HCT116 (cell line): Measurements from ENCODE around the gene VAV1. TPM values are rescaled to one million over a fixed set of nuclear protein-coding genes. Genes with fewer than 3 reads are reported as not detected.
A peak's percentile ranks its signal among the peaks of the same experiment; 100 is the strongest.

ENCODE experiments used
- ATAC-seq: fragments of 200-7000 bp; cut with Tn5 transposase; 2 replicates; pipeline ENCODE4 v1.9.1; 2020; ENCODE audit warnings: mild to moderate bottlenecking, moderate library complexity
- BruUV-seq: library from RNA; stranded (reverse); fragments of 400-500 nt; replicated peaks from 2 replicates; lab custom pipeline; 2021; lab: Mats Ljungman, UMichigan
- CTCF ChIA-PET: fragments of 300-600 bp; sonication (Branson Sonifier 250); formaldehyde crosslinking; loops from one replicate; lab custom pipeline; 2021; ENCODE audit warnings: antibody characterized with exemption; lab: Charles Lee
- POLR2A ChIA-PET: fragments of 300-600, 350-600 bp; sonication (Branson Sonifier 250); formaldehyde crosslinking; loops from one replicate; lab custom pipeline; 2021; ENCODE audit warnings: antibody characterized with exemption; lab: Charles Lee
- RAD21 ChIA-PET, 2 experiments: fragments of 300-600 bp; sonication (Branson Sonifier 250); formaldehyde crosslinking; loops; one replicate each; lab custom pipeline; 2023; ENCODE audit warnings: low total read pairs in 2 of 2; ENCODE audit not compliant: uncharacterized antibody in 2 of 2, unreplicated experiment in 2 of 2, low non-redundant PET in 1 of 2; lab: Charles Lee
- DNase-seq: peaks from one replicate; pipeline ENCODE4 v3.0.0-alpha.2; 2010; ENCODE audit warnings: low read depth, low spot score
- H2AFZ ChIP-seq: fragments of 200-600 bp; shearing (Covaris generic), sonication (generic); 2 replicates; pipeline ENCODE4 v1.6.1; 2017; ENCODE audit warnings: low read depth, mixed run types, mixed read lengths, antibody characterized with exemption, low read length; ENCODE audit not compliant: poor library complexity, severe bottlenecking
- H3K27ac ChIP-seq: 2 replicates; pipeline ENCODE4 v1.5.1; 2012; ENCODE audit warnings: low read depth, low read length
- H3K27me3 ChIP-seq: fragments of 200-600 bp; sonication (generic); 2 replicates; pipeline ENCODE4 v1.6.1; 2016; ENCODE audit warnings: mixed run types, low read length, mixed read lengths; ENCODE audit not compliant: insufficient read depth
- H3K36me3 ChIP-seq, 2 experiments: fragments of 200-500 bp in 1 of 2; fragments of 200-600 bp in 1 of 2; sonication (Bioruptor generic) in 1 of 2; sonication (generic) in 1 of 2; 2 replicates each; pipeline versions ENCODE4 v1.5.1 to v1.6.1; 2014 to 2016; ENCODE audit warnings: low read length in 2 of 2, inconsistent platforms in 1 of 2, mixed read lengths in 1 of 2, mixed run types in 1 of 2; ENCODE audit not compliant: insufficient read depth in 2 of 2, control insufficient read depth in 1 of 2
- H3K4me1 ChIP-seq, 2 experiments: fragments of 200-600 bp in 1 of 2; sonication (generic) in 1 of 2; 2 replicates each; pipeline versions ENCODE4 v1.5.1 to v1.6.1; 2012 to 2017; ENCODE audit warnings: low read length in 2 of 2, inconsistent platforms in 1 of 2, mild to moderate bottlenecking in 1 of 2, mixed read lengths in 1 of 2, mixed run types in 1 of 2, moderate library complexity in 1 of 2; ENCODE audit not compliant: insufficient read depth in 2 of 2, control insufficient read depth in 1 of 2
- H3K4me2 ChIP-seq: fragments of 200-600 bp; sonication (generic); 2 replicates; pipeline ENCODE4 v1.6.1; 2017; ENCODE audit warnings: mixed run types, low read length, mixed read lengths
- H3K4me3 ChIP-seq, 2 experiments: fragments of 200-600 bp in 1 of 2; sonication (generic) in 1 of 2; replicated peaks in 1 of 2; 2 replicates each; pipeline ENCODE4 v1.5.1; 2011 to 2016; ENCODE audit warnings: low read length in 2 of 2, control low read depth in 1 of 2, low read depth in 1 of 2, mild to moderate bottlenecking in 1 of 2, mixed read lengths in 1 of 2, mixed run types in 1 of 2
- H3K79me2 ChIP-seq: fragments of 200-600 bp; sonication (generic); 2 replicates; pipeline ENCODE4 v1.6.1; 2017; ENCODE audit warnings: mild to moderate bottlenecking, mixed run types, low read length, moderate library complexity, mixed read lengths; ENCODE audit not compliant: insufficient read depth
- H3K9ac ChIP-seq: fragments of 200-600 bp; sonication (generic); 2 replicates; pipeline ENCODE4 v1.6.1; 2016; ENCODE audit warnings: low read length, mixed read lengths
- H3K9me2 ChIP-seq: fragments of 200-600 bp; sonication (generic), shearing (Covaris generic); 2 replicates; pipeline ENCODE4 v1.6.1; 2017; ENCODE audit warnings: mixed run types, mild to moderate bottlenecking, moderate library complexity; ENCODE audit not compliant: insufficient read depth
- H3K9me3 ChIP-seq, 2 experiments: fragments of 200-500 bp in 1 of 2; fragments of 200-600 bp in 1 of 2; sonication (Bioruptor generic) in 1 of 2; sonication (generic) in 1 of 2; 2 replicates each; pipeline ENCODE4 v1.6.1; 2014 to 2017; ENCODE audit warnings: low read length in 2 of 2, mixed read lengths in 2 of 2, inconsistent platforms in 1 of 2, low read depth in 1 of 2, mild to moderate bottlenecking in 1 of 2, mixed run types in 1 of 2, moderate library complexity in 1 of 2; ENCODE audit not compliant: control insufficient read depth in 1 of 2, insufficient read depth in 1 of 2
- H4K20me1 ChIP-seq: fragments of 200-600 bp; sonication (generic), shearing (Covaris generic); 2 replicates; pipeline ENCODE4 v1.6.1; 2017; ENCODE audit warnings: mixed run types, mild to moderate bottlenecking, moderate library complexity; ENCODE audit not compliant: insufficient read depth
- CEBPB ChIP-seq: IDR thresholded peaks from 2 replicates; pipeline ENCODE4 v1.6.1; 2012; ENCODE audit warnings: low read depth
- CTCF ChIP-seq, 3 experiments: fragments of 200-600 bp in 1 of 3; sonication (generic) in 1 of 3; IDR thresholded peaks in 2 of 3; conservative IDR thresholded peaks in 1 of 3; 2 replicates each; pipeline ENCODE4 v1.5.1; 2012 to 2017; ENCODE audit warnings: low read depth in 2 of 3, low read length in 2 of 3, antibody characterized with exemption in 1 of 3, borderline replicate concordance in 1 of 3, control low read depth in 1 of 3, mild to moderate bottlenecking in 1 of 3, mixed read lengths in 1 of 3, mixed run types in 1 of 3, moderate library complexity in 1 of 3; ENCODE audit not compliant: insufficient read depth in 1 of 3
- EGR1 ChIP-seq: IDR thresholded peaks from 2 replicates; pipeline ENCODE4 v1.6.1; 2012; ENCODE audit warnings: low read depth
- FOSL1 ChIP-seq: IDR thresholded peaks from 2 replicates; pipeline ENCODE4 v1.6.1; 2012; ENCODE audit warnings: low read depth
- MAX ChIP-seq: IDR thresholded peaks from 2 replicates; pipeline ENCODE4 v1.6.1; 2012
- POLR2AphosphoS5 ChIP-seq: IDR thresholded peaks from 2 replicates; pipeline ENCODE4 v1.6.1; 2011; ENCODE audit warnings: mild to moderate bottlenecking, low read depth, low read length, moderate library complexity
- REST ChIP-seq: IDR thresholded peaks from 2 replicates; pipeline ENCODE4 v1.6.1; 2012; ENCODE audit warnings: low read depth
- SRF ChIP-seq: IDR thresholded peaks from 2 replicates; pipeline ENCODE4 v1.6.1; 2012; ENCODE audit warnings: low read depth
- YY1 ChIP-seq: IDR thresholded peaks from 2 replicates; pipeline ENCODE4 v1.6.1; 2011; ENCODE audit warnings: low read length, low read depth, moderate library complexity, mild to moderate bottlenecking; ENCODE audit not compliant: insufficient replicate concordance; ENCODE audit errors: extremely low read depth
- intact Hi-C: fragments of 100-400 bp; cut with micrococcal nuclease; formaldehyde crosslinking; loops from 2 replicates; pipeline ENCODE4 v1.10.0; 2022
- total RNA-seq: library from RNA; stranded (reverse); gene quantifications from one replicate; pipeline ENCODE4 v1.2.1, GENCODE V29; 2021; ENCODE audit not compliant: unreplicated experiment
- TF ChIP-seq, protein P1 (sequence below): IDR thresholded peaks from 2 replicates; pipeline ENCODE4 v1.6.1; 2012

VAV1 gene
- total RNA-seq, 1 experiment from 2014 or later = 20.6 TPM

DNA sequence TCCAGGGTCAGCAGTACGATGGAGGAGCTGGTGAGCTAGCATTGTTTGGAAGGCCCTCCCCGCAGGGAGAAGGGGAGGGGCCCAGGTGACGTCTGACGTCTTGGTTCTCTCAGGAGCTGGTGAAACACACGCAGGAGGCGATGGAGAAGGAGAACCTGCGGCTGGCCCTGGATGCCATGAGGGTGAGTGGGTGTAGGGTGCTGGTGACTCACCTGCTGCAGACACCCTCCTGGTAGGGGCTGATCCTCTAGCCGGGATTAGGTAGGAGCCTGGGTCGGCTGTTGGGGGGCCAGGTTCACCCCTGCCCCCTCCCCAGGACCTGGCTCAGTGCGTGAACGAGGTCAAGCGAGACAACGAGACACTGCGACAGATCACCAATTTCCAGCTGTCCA lies 55.8 kb downstream of the VAV1 start (continued):
- TF ChIP-seq REST = no peak
- TF ChIP-seq CEBPB = no peak
- no peak for TF ChIP-seq SRF

- Histone ChIP-seq H3K27me3 (no peaks in the 10 kb centered on the region), H3K4me2 (peak overlapping the region; percentile 96), H3K9me3 (no peaks in the 10 kb centered on the region), H3K4me3 (peak overlapping the region; percentile 79 to 84), H3K4me1 (peaks cover 14 to 24% of the 10 kb centered on the region in 2 experiments), H2AFZ (no peak overlapping the region), H3K9ac (peak overlapping the region; percentile 85), H3K36me3 (peaks cover 3 to 4% of the 10 kb centered on the region in 2 experiments; a peak in 2 of 4 replicates), H3K27ac (peak overlapping the region; percentile 67), H4K20me1 (no peaks in the 10 kb centered on the region), H3K9me2 (no peaks in the 10 kb centered on the region), H3K79me2 (no peaks in the 10 kb centered on the region)
- no peak for TF ChIP-seq CTCF (IDR thresholded peaks at IDR 0.05 in 2 of 3, conservative IDR thresholded peaks at IDR 0.05 in 1 of 3; ENCODE audit: borderline replicate concordance in 1 of 3, insufficient read depth in 1 of 3, low read depth in 2 of 3, low read length in 2 of 3)
- TF ChIP-seq CEBPB = no peak
- TF ChIP-seq POLR2AphosphoS5 = peak; percentile 66
- TF ChIP-seq, protein P1, sequence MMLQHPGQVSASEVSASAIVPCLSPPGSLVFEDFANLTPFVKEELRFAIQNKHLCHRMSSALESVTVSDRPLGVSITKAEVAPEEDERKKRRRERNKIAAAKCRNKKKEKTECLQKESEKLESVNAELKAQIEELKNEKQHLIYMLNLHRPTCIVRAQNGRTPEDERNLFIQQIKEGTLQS = no peak
- TF ChIP-seq MAX = no peak
- no peak for TF ChIP-seq FOSL1
- no peak for TF ChIP-seq YY1
- TF ChIP-seq EGR1 = peak; percentile 43; the same call in 1 of the 2 replicates
- ChIA-PET RAD21 (interaction anchor here in 1 of 2 experiments (0.6 to 1.1 kb wide), 4 partner anchors 26 to 632 kb away, joined by 3 to 5 read pairs (median 4); no protein-coding TSS in a partner anchor), CTCF (interaction anchor here (0.9 to 1.1 kb wide), 3 partner anchors 35 to 91 kb away, joined by 3 to 7 read pairs (median 3); partner anchors contain the start of gene GPR108), POLR2A (interaction anchor here (1.0 to 1.9 kb wide), 4 partner anchors 17 to 91 kb away, joined by 5 to 8 read pairs (median 6); no protein-coding TSS in a partner anchor)
- TSS peak; percentile 85 for BruUV-seq
- ATAC-seq (peak; percentile 84), DNase-seq (peak; percentile 98)
- intact Hi-C loops = loop anchor here (1.0 to 2.0 kb wide), 3 partner anchors 34 to 90 kb away; partner anchors contain the start of genes SH2D3A and TRIP10
Observed at GRCh38 chr19:6828698-6829633, 56.5 kb downstream of the VAV1 start.
